GM18951 (cell line): ENCODE data around the gene PRKCG.
"Not testable (repeated sequence)": the region's sequence is repeated elsewhere in the genome, so short reads cannot be mapped to it uniquely, and the experiment has no call there.

ENCODE experiments used
- POLR2A ChIP-seq: IDR thresholded peaks from 4 replicates; pipeline ENCODE4 v1.6.1; 2011; ENCODE audit warnings: mild to moderate bottlenecking; ENCODE audit not compliant: insufficient read length, insufficient read depth; ENCODE audit errors: extremely low read depth
- in situ Hi-C: fragments of 300-500 bp; cut with MboI; formaldehyde crosslinking; loops from one replicate; pipeline ENCODE4 v1.12.0; 2022; ENCODE audit warnings: low sequenced_read_pairs, mixed read lengths, inconsistent platforms; ENCODE audit not compliant: unreplicated experiment

PRKCG gene

DNA sequence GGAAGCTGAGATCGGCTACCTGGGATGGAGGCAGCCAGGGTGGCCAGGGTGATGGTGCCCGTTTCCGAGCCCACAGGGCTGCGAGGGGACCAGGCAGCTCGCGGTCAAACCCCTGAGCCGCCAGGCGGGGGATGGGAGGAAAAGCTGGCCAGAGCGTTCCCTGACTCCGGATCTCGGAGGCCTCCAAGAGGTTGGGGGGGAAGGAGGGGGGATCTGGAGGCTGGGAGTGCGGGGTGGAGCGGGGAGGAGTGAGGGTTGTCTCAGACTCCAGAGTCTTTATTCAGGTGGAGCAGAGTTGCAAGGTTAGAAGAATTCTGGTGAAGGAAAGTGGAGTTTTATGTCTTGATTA is 28.1 kb downstream of the PRKCG start:
- in situ Hi-C loops, result no loop called here
- no peak for TF ChIP-seq POLR2A

DNA sequence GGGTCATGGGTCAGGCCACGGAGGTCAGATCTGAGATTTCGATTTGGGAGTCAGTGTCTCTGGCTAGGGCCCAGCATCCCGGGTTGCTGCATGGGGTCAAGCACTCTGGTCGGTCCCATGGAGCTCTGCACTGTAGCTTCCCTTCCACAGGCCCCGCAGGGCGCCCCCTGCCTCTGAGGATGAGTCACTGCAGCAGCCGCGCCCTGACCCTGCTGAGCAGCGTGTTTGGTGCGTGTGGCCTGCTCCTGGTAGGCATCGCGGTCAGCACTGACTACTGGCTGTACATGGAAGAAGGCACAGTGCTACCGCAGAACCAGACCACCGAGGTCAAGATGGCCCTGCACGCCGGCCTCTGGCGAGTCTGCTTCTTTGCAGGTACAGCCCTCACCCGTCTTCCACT is 30.7 kb downstream of the PRKCG start:
- TF ChIP-seq POLR2A, result no peak
- in situ Hi-C loops, result no loop called here

DNA sequence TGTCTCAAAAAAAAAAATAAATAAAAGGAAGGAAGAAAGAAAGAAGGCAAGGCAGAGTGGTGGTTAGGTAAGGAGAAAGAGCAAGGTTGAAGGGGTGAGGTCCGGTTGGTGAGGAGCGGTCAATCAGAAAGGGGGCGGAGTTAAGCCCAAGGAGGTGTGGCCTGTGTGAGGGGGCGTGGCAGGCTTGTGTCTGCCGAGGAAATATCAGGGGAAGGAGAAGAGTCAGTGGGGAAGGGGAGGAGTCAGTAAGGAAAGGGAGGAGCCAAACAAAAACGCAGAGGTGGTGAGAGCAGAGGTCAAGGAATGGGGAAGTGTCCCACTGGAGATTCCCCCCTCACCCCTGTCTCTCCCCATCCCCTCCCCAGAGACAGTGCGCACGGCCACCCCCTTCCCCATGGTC is 33.0 kb downstream of the PRKCG start:
- in situ Hi-C loops, result no loop called here
- TF ChIP-seq POLR2A, result no peak

DNA sequence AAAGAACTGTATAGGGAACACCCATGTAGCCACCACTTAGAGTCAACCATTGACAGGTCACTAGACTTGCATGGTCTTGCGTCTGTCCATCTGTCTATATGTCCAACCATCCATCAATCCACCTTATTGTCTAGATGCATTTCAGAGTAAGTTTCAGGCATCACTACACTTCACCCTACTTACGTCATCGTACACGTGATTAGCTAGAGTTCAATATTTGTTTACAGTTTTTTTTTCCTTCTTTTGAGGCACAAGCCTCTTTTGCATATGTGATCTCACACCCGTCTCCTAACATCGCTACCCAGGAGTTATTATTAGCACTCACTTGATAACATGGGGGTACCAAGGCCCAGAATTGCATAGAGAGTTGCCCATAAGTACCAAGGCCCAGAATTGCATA is 34.0 kb downstream of the PRKCG start:
- in situ Hi-C loops, result no loop called here

DNA sequence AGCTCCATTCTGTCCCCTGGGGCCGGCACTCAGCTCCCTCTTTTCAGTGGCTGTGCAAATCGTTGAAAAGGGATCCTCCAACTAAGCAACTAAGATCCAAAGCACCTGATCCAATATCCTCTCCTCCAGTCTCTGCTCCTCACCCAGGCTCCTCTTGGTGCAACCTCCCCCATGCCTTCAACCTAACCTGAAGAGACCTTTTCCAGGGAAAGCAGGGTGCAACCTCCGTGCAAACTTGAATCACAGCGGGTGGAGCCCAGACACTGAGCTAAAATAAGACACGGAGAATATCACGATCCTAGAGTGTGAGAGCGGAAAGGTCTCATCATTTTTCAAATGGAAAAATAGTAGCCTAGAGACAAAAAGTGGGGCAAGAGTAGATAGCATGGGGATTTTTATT is 35.4 kb downstream of the PRKCG start:
- no peak for TF ChIP-seq POLR2A
- in situ Hi-C loops, result no loop called here

More for the DNA sequence above, 34.0 kb downstream of the PRKCG start:
- no peak for TF ChIP-seq POLR2A

DNA sequence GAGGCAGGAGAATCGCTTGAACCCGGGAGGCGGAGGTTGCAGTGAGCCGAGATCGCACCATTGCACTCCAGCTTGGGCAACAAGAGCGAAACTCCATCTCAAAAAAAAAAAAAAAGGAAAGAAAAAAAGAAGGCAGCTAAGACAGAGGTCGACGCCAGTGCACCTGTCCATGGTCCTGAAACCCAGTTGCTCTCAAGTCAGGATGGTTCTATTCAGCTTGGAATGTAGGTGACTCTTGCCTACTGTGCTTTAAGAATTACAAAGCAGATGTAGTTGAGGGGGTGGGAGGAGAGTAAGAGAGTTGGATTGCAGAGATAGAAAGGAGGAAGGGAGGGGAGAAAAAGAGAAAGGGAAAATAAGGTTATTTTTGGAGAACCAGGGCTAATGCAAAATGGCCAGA is 45.7 kb downstream of the PRKCG start:
- in situ Hi-C loops, result no loop called here
- TF ChIP-seq POLR2A, result no peak

DNA sequence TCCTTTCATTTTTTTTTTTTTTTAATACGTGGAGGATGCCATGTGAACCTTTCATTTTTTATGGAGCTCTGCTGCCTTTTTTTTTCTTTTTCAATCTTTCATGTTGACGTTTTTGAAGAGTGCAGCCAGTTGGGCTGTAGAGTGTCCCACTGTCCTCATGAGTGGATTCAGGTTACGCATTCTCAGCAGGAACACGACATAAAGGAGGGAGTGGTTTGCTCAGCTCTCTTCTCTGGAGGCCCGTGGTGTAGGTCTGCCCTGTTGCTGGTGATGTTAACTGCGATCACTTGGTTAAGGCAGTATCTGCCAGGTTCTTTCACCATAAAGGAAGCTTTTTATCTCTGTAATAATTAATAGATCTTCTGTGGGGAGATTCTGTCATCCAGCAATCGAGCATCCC is 54.0 kb downstream of the PRKCG start:
- TF ChIP-seq POLR2A, result no peak
- in situ Hi-C loops, result no loop called here

DNA sequence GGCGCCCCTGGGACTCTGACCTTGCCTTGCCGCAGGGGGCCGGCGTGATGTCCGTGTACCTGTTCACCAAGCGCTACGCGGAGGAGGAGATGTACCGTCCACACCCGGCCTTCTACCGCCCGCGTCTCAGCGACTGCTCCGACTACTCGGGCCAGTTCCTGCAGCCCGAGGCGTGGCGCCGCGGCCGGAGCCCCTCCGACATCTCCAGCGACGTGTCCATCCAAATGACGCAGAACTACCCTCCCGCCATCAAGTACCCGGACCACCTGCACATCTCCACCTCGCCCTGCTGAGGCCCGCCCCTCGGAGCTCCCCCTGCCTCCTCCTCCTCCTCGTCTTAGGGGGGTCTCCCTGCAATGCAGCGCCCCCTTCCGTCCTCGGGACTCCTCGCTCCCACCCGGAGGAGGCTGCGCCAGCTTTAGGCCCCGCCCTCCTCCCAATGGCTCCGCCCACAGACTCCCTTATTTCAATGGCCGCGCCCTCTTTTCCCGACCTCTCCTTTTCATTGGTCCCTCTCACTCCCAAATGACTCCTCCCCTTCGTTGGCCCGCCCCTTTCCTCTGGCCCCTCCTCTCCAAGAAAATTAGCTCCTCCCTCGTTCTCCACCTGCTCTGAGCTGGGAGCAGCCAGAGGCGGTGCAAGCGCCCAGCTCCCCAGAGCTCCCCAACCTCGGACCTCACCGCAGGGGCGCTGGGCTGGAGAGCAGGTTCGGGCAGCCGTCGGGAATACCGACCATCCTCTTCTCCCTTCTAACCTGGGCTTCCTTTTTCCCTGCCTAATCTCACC is 60.2 kb downstream of the PRKCG start:
- in situ Hi-C loops, result no loop called here
- no peak for TF ChIP-seq POLR2A

DNA sequence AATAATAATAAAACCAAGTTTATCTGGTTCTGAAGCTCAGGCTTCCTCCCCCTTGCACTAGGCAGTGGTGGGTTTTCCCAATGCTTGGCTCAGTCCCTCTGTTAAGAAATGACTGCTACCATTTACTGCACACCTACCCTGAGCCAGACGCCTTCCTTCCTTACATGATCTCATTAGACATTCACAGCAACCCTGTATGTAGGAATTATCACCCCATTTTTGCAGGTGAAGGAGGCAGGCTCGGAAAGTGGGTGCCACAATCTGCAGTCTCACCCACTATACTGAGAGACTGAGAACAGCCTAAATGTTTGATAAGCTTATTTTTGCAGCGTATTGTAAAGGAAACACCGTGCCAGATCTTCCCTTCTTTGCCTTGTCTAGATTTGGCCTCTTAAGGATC is 62.4 kb downstream of the PRKCG start:
- in situ Hi-C loops, result no loop called here
- no peak for TF ChIP-seq POLR2A

DNA sequence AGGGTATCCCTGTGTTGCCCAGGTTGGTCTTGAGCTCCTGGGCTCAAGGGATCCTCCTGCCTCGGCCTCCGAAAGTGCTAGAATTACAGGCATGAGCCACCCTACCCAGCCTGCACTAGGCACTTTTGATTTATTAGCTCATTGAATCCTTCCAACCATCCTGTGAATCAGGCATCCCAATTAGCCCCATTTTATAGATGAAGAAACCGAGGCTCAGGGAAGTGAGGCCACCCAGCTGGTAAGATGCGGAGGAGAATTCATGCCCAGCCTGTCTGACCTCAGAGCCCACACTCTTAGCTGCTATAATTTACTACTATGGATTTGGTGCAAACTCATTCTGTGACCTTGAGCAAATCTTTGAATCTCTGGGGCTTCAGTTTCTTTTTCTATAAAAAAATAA is 62.9 kb downstream of the PRKCG start:
- TF ChIP-seq POLR2A, result no peak
- in situ Hi-C loops, result no loop called here

DNA sequence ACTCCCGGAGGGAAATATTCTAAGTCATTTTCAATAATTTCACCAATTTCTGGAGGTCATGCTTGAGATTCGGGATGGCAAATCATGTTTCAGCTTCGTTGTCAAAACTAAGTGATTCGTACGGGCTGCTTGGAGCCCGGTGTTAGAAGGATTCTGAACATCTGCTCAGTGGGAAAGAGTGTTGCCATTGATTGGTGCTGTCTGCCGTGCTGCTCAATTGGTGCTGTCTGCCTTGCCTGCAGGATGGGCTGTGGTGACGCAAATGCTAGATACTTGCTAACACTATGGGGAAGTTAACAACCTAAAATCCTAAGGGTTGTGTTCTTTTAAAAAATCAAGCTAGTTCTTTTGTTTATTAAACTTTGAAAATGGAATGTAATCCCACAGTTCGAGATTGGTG is 63.4 kb downstream of the PRKCG start:
- TF ChIP-seq POLR2A, result no peak
- in situ Hi-C loops, result no loop called here

DNA sequence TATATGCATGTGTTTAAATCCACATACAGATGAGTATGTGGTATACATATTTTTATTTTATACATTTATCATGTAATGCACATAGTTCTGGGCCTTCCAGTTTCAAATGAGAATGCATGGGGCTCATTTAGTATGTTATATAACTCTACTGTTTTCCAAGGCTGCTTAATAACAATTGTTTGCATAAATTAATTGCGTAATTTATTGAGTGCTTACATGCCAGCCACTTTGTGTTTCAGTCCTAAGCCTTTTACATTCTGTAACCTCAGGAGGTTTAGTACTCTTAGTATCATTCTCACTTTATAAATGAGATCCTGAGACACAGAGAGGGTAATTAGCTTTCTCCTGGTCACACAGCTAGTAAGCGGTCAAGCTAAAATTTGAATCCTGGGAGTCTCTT is 64.0 kb downstream of the PRKCG start:
- TF ChIP-seq POLR2A, result no peak
- in situ Hi-C loops, result no loop called here

DNA sequence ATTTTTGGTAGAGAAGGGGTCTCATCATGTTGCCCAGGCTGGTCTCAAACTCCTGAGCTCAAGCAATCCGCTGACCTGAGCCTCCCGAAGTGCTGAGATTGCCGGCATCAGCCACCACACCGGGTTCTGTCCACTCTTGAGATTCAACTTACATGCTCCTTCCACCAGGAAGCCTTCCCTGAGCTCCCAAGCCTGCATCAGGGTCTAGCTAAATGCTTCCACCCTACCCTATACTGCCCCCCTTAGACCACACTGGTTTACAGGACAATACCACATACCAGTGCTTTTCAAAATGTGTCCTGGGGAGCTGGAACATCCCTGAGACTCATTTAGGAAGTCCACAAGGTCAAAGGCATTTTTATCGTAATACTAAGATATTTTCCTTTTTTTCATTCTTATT is 65.6 kb downstream of the PRKCG start:
- in situ Hi-C loops, result no loop called here
- no peak for TF ChIP-seq POLR2A

DNA sequence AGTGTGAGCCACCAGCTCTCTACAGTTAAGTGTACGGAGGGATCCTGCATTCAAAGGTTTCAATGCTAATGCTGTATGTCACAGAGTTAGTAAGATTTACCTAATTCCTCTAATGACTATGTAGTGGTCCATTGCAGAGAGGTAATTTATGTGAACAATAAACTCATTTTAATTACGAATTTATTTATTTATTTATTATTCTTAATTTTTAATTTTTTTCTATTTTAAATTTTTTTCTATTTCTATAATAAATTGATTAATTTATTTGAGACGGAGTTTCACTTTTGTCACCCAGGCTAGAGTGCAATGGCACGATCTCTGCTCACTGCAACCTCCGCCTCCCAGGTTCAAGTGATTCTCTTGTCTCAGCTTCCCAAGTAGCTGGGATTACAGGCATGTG is 66.6 kb downstream of the PRKCG start:
- in situ Hi-C loops, result not testable (repeated sequence)

DNA sequence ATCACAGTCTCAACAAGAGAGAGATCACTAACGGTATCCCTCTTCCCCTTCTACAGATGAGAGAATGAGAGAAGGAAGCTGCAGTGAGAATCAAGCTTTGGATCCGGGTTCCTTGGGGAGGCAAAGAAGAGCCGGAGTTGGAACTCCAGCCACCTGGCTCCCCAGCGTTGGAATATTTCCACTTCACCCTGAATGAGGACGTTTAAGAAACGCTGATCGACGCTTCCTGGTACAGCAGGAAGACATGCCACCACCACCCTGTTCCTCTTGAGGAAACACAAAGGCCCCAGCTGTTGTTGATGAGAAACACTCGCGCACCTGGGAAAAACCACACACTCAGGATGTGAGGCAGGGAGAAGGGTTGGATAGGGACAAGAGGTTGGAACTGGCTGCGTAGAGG is 69.4 kb downstream of the PRKCG start:
- TF ChIP-seq POLR2A, result no peak
- in situ Hi-C loops, result no loop called here
